SK-N-SH (cell line): ENCODE data around the gene EIF4E2.

Source experiments
- CTCF ChIP-seq: fragments of 200-600 bp; sonication (generic); IDR thresholded peaks from 2 replicates; pipeline ENCODE4 v1.6.1; 2017; ENCODE audit warnings: antibody characterized with exemption, mild to moderate bottlenecking, moderate library complexity
- EP300 ChIP-seq, 2 experiments: IDR thresholded peaks; 2 replicates each; pipeline versions ENCODE4 v1.4.0 to v1.6.1; 2012; ENCODE audit warnings: borderline replicate concordance in 1 of 2, low read depth in 1 of 2, low read length in 1 of 2
- GABPA ChIP-seq: IDR thresholded peaks from 2 replicates; pipeline ENCODE4 v1.4.0; 2012; ENCODE audit warnings: low read depth, mild to moderate bottlenecking
- GATA2 ChIP-seq: sonication (generic); formaldehyde crosslinking; IDR thresholded peaks from 2 replicates; pipeline ENCODE4 v1.5.0; 2020; ENCODE audit warnings: mild to moderate bottlenecking, missing genetic modification reagents
- IRF3 ChIP-seq: fragments of 150-350 bp; IDR thresholded peaks from 2 replicates; pipeline ENCODE4 v1.6.1; 2016; ENCODE audit warnings: mild to moderate bottlenecking, low read depth, low read length
- MXI1 ChIP-seq: IDR thresholded peaks from 2 replicates; pipeline ENCODE4 v1.6.1; 2012; ENCODE audit warnings: mild to moderate bottlenecking, low read depth, low read length, improper control_type of control experiment
- REST ChIP-seq: IDR thresholded peaks from 2 replicates; pipeline ENCODE4 v1.6.1; 2012; ENCODE audit warnings: mild to moderate bottlenecking, low read depth, low read length, moderate library complexity
- SIN3A ChIP-seq: IDR thresholded peaks from 2 replicates; pipeline ENCODE4 v1.6.1; 2012; ENCODE audit warnings: low read depth, mild to moderate bottlenecking, low read length, moderate library complexity, borderline replicate concordance
- TCF12 ChIP-seq: IDR thresholded peaks from 2 replicates; pipeline ENCODE4 v1.4.0; 2012
- USF2 ChIP-seq: fragments of 150-350 bp; IDR thresholded peaks from 2 replicates; pipeline ENCODE4 v1.6.1; 2017; ENCODE audit warnings: antibody characterized with exemption, low read length, low read depth, borderline replicate concordance

GRCh38 chr2:232588680-232589585, 38.4 kb downstream of the EIF4E2 start:
- TF ChIP-seq USF2, result no peak
- no peak for TF ChIP-seq CTCF
- TF ChIP-seq REST, result no peak
- TF ChIP-seq MXI1, result no peak
- TF ChIP-seq IRF3, result no peak
- TF ChIP-seq GATA2 (CRISPR knock-in tag), result no peak
- TF ChIP-seq EP300 (IDR thresholded peaks at IDR 0.05; ENCODE audit: borderline replicate concordance in 1 of 2, low read depth in 1 of 2, low read length in 1 of 2), result no peak
- no peak for TF ChIP-seq SIN3A
- TF ChIP-seq TCF12, result peak; percentile 34; the same call in 1 of the 2 replicates
- TF ChIP-seq GABPA, result no peak
